Ascending aorta (tissue), 2 donors: ENCODE data around the gene SPAG17. TPM values are rescaled to one million over a fixed set of nuclear protein-coding genes. Genes with fewer than 3 reads are reported as not detected.

ENCODE experiments used
- DNase-seq, 2 donors: peaks; one replicate each; pipeline ENCODE4 v3.0.0-alpha.2; 2019; ENCODE audit warnings: low spot score in 2 of 2
- H3K27ac ChIP-seq, 2 donors: fragments of 200-600 bp; sonication (generic); one replicate each; pipeline ENCODE4 v1.5.1; 2016 to 2017; ENCODE audit warnings: mild to moderate bottlenecking in 1 of 2
- H3K27me3 ChIP-seq: fragments of 200-600 bp; sonication (generic); one replicate; pipeline ENCODE4 v1.5.1; 2017
- H3K36me3 ChIP-seq, 2 donors: fragments of 200-600 bp; sonication (generic); one replicate each; pipeline ENCODE4 v1.5.1; 2016
- H3K4me1 ChIP-seq, 2 donors: fragments of 200-600 bp; sonication (generic); one replicate each; pipeline ENCODE4 v1.5.1; 2016 to 2017; ENCODE audit warnings: mild to moderate bottlenecking in 1 of 2
- H3K4me3 ChIP-seq, 2 donors: fragments of 200-600 bp; sonication (generic); one replicate each; pipeline ENCODE4 v1.5.1; 2016 to 2017; ENCODE audit warnings: mild to moderate bottlenecking in 1 of 2
- H3K9me3 ChIP-seq, 2 donors: fragments of 200-600 bp; sonication (generic); one replicate each; pipeline ENCODE4 v1.5.1; 2016
- CTCF ChIP-seq, 3 experiments: fragments of 200-600 bp in 2 of 3; fragments of 450-650 bp in 1 of 3; sonication (generic) in 2 of 3; IDR thresholded peaks; one replicate each; pipeline ENCODE4 v1.5.1; 2016 to 2019; ENCODE audit warnings: antibody characterized with exemption in 3 of 3, mild to moderate bottlenecking in 1 of 3, moderate library complexity in 1 of 3
- intact Hi-C: fragments of 100-400 bp; cut with DNase I; formaldehyde crosslinking; loops from one replicate; pipeline ENCODE4 v1.15.1; 2023
- total RNA-seq: library from RNA; depleted of rRNA; stranded (reverse); fragments of >200 nt; gene quantifications from one replicate; pipeline ENCODE4 v1.1.0, GENCODE V29; 2016

The SPAG17 gene
- total RNA-seq, 1 donor from 2014 or later = not detected

- Histone ChIP-seq H3K4me1 (no peaks in the 10 kb centered on the region), H3K4me3 (no peak overlapping the region), H3K36me3 (no peaks in the 10 kb centered on the region), H3K27me3 (no peaks in the 10 kb centered on the region), H3K9me3 (no peaks in the 10 kb centered on the region), H3K27ac (no peak overlapping the region)
- intact Hi-C loops = no loop called here
- DNase-seq = no peak
- no peak for TF ChIP-seq CTCF (IDR thresholded peaks at IDR 0.05)
Observed at GRCh38 chr1:118188411-118188810, 3.4 kb upstream of the SPAG17 start.

- intact Hi-C loops = no loop called here
- Histone ChIP-seq H3K27ac (no peak overlapping the region), H3K36me3 (no peaks in the 10 kb centered on the region), H3K4me3 (no peak overlapping the region), H3K9me3 (no peaks in the 10 kb centered on the region), H3K27me3 (no peaks in the 10 kb centered on the region), H3K4me1 (no peaks in the 10 kb centered on the region)
- TF ChIP-seq CTCF (IDR thresholded peaks at IDR 0.05) = no peak
- DNase-seq = no peak
Observed at GRCh38 chr1:118186026-118186425, 998 bp upstream of the SPAG17 start.

- Histone ChIP-seq H3K4me3 (no peak overlapping the region), H3K36me3 (no peaks in the 10 kb centered on the region), H3K4me1 (no peaks in the 10 kb centered on the region), H3K27me3 (no peaks in the 10 kb centered on the region), H3K9me3 (no peaks in the 10 kb centered on the region), H3K27ac (no peak overlapping the region)
- no peak for TF ChIP-seq CTCF (IDR thresholded peaks at IDR 0.05)
- intact Hi-C loops = no loop called here
- DNase-seq = no peak
Observed at GRCh38 chr1:118184739-118185083, 317 bp downstream of the SPAG17 start.

GRCh38 chr1:118183586-118183985 lies 1.4 kb downstream of the SPAG17 start:
- intact Hi-C loops = no loop called here
- no peaks in the 10 kb centered on the region for H3K4me1 ChIP-seq
- no peak for TF ChIP-seq CTCF (IDR thresholded peaks at IDR 0.05)
- H3K27me3 ChIP-seq = no peaks in the 10 kb centered on the region
- H3K27ac ChIP-seq = no peak overlapping the region
- no peak overlapping the region for H3K4me3 ChIP-seq
- DNase-seq = no peak
- no peaks in the 10 kb centered on the region for H3K36me3 ChIP-seq
- H3K9me3 ChIP-seq = no peaks in the 10 kb centered on the region

GRCh38 chr1:118177998-118178397 lies 7.0 kb downstream of the SPAG17 start:
- H3K27ac ChIP-seq = no peak overlapping the region
- intact Hi-C loops = no loop called here
- no peaks in the 10 kb centered on the region for H3K4me1 ChIP-seq
- TF ChIP-seq CTCF (IDR thresholded peaks at IDR 0.05) = no peak
- H3K4me3 ChIP-seq = no peak overlapping the region
- H3K9me3 ChIP-seq = peaks cover 0 to 6% of the 10 kb centered on the region in 2 donors
- no peaks in the 10 kb centered on the region for H3K36me3 ChIP-seq
- no peaks in the 10 kb centered on the region for H3K27me3 ChIP-seq
- no peak for DNase-seq

- Histone ChIP-seq H3K4me1 (no peaks in the 10 kb centered on the region), H3K9me3 (no peaks in the 10 kb centered on the region), H3K27ac (no peak overlapping the region), H3K4me3 (no peak overlapping the region), H3K27me3 (no peaks in the 10 kb centered on the region), H3K36me3 (no peaks in the 10 kb centered on the region)
- intact Hi-C loops = no loop called here
- TF ChIP-seq CTCF (IDR thresholded peaks at IDR 0.05) = no peak
- no peak for DNase-seq
Observed at GRCh38 chr1:118169016-118169415, 16.0 kb downstream of the SPAG17 start.
